Measurements from ENCODE around the gene MRC2.
"Not testable (repeated sequence)": the region's sequence is repeated elsewhere in the genome, so short reads cannot be mapped to it uniquely, and the experiment has no call there.

MRC2 gene
- total RNA-seq: 42.3 to 152 (median 86.1) reads per million in 17 experiments

GRCh38 chr17:62627219-62627903 is at the start of gene MRC2:
TSS of gene MRC2 (plus strand) at chr17:62627670. CDS start at chr17:62627803, 133 bp downstream.
- DNase-seq: peak; percentile 55 to 75 (median 66)

GRCh38 chr17:62578757-62579487 is 48.5 kb upstream of the MRC2 start:
- DNase-seq: no peak

GRCh38 chr17:62580947-62581346 is 46.5 kb upstream of the MRC2 start:
- no peak for DNase-seq

- DNase-seq: no peak
Measured at GRCh38 chr17:62581764-62582163, 45.7 kb upstream of the MRC2 start.

- DNase-seq: no peak
Measured at GRCh38 chr17:62587554-62587953, 39.9 kb upstream of the MRC2 start.

GRCh38 chr17:62588109-62588508 is 39.4 kb upstream of the MRC2 start:
- no peak for DNase-seq

- DNase-seq: no peak
Measured at GRCh38 chr17:62591333-62591732, 36.1 kb upstream of the MRC2 start.

- DNase-seq: not testable (repeated sequence)
Measured at GRCh38 chr17:62591822-62592221, 35.6 kb upstream of the MRC2 start.

GRCh38 chr17:62592341-62593099 is 35.0 kb upstream of the MRC2 start:
- DNase-seq: no peak

GRCh38 chr17:62595484-62595883 is 32.0 kb upstream of the MRC2 start:
- DNase-seq: no peak

- no peak for DNase-seq
Measured at GRCh38 chr17:62596662-62597061, 30.8 kb upstream of the MRC2 start.

- DNase-seq: no peak
Measured at GRCh38 chr17:62597150-62597549, 30.3 kb upstream of the MRC2 start.

- no peak for DNase-seq
Measured at GRCh38 chr17:62597920-62598319, 29.6 kb upstream of the MRC2 start.

GRCh38 chr17:62599964-62600657 is 27.4 kb upstream of the MRC2 start:
- no peak for DNase-seq

GRCh38 chr17:62600805-62601204 is 26.7 kb upstream of the MRC2 start:
- no peak for DNase-seq

GRCh38 chr17:62601471-62601870 is 26.0 kb upstream of the MRC2 start:
- peak in 2 of 4 experiments; percentile 19 to 27 for DNase-seq

- not testable (repeated sequence) for DNase-seq
Measured at GRCh38 chr17:62603783-62604182, 23.7 kb upstream of the MRC2 start.

- no peak for DNase-seq
Measured at GRCh38 chr17:62605588-62605987, 21.9 kb upstream of the MRC2 start.

GRCh38 chr17:62611292-62611691 is 16.2 kb upstream of the MRC2 start:
- DNase-seq: peak in 3 of 4 experiments; percentile 39 to 57 (median 52)

GRCh38 chr17:62611728-62612127 is 15.7 kb upstream of the MRC2 start:
- DNase-seq: peak; percentile 73 to 94 (median 82)

- not testable (repeated sequence) for DNase-seq
Measured at GRCh38 chr17:62612289-62612688, 15.2 kb upstream of the MRC2 start.

GRCh38 chr17:62613095-62613494 is 14.4 kb upstream of the MRC2 start:
- DNase-seq: peak in 1 of 4 experiments; percentile 20

GRCh38 chr17:62614142-62614541 is 13.3 kb upstream of the MRC2 start:
- DNase-seq: no peak

Measured in suppressor macrophage (primary cell).